Measurements from ENCODE around the gene SELENON. TPM values are rescaled to one million over a fixed set of nuclear protein-coding genes. Genes with fewer than 3 reads are reported as not detected.

Gene SELENON
- total RNA-seq, 1 donor from 2014 or later, result 45.7 TPM

- intact Hi-C loops (cut with DNase I), result no loop called here
- no peak for ATAC-seq
- DNase-seq (ENCODE audit: missing footprints), result no peak
Observed at GRCh38 chr1:25786887-25787759, 12.9 kb upstream of the SELENON start.

- no peak for DNase-seq (ENCODE audit: missing footprints)
- no peak for ATAC-seq
- intact Hi-C loops (cut with DNase I), result no loop called here
Observed at GRCh38 chr1:25787760-25788166, 12.2 kb upstream of the SELENON start.

GRCh38 chr1:25790472-25790871, 9.5 kb upstream of the SELENON start:
- DNase-seq (ENCODE audit: missing footprints), result no peak
- intact Hi-C loops (cut with DNase I), result no loop called here
- no peak for ATAC-seq

DNA sequence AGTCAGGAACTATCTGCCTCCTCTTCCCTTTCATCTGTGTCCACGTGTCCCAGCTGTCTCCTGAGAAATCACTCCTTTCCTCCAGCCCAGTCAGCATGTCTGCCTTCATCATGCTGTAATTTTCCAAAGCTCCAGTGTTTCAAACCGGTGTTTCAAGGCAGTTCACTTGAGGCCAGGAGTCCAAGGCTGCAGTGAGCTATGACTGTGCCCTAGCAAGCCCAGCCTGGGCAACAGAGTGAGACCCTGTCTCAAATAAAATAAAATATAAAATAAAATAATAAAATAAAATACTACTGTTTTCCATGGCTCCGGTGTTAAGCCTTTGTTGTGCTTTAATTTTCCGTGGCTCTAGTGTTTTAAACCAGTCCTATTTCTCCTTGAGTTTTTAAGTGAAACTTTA, 7.9 kb upstream of the SELENON start:
- ATAC-seq (no peak), DNase-seq (ENCODE audit: missing footprints) (no peak)
- intact Hi-C loops (cut with DNase I), result no loop called here

DNA sequence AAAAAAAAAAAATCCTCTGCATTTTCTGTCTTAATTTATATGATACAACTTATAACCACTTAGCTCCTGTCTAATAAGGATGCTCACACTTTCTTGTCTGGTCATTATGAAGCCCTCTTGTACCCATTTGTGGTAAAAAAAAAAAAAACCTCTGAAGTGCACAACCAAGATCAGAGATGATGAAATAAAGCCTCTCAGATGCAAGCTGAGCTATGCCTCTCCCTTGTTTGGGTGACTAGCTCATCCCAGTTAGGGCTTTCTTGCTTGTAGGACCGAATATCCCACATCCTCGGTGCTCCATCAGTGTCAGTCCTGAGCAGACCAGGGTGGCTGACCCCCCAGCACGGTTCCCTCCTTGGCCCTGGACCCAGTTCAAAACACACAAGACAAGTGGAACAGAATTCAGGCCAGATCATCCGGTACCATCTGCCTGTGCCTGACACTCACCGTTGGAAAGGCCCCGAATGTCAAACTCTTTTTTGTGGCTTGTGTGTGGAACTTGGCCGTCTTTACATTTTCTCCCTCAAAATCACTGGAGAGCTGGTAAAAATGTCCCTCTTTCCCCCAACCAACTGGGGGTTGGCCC, 6.3 kb upstream of the SELENON start:
- DNase-seq (ENCODE audit: missing footprints) (no peak), ATAC-seq (no peak)
- intact Hi-C loops (cut with DNase I), result no loop called here

GRCh38 chr1:25794325-25794724, 5.7 kb upstream of the SELENON start:
- intact Hi-C loops (cut with DNase I), result no loop called here
- ATAC-seq (no peak), DNase-seq (ENCODE audit: missing footprints) (no peak)

DNA sequence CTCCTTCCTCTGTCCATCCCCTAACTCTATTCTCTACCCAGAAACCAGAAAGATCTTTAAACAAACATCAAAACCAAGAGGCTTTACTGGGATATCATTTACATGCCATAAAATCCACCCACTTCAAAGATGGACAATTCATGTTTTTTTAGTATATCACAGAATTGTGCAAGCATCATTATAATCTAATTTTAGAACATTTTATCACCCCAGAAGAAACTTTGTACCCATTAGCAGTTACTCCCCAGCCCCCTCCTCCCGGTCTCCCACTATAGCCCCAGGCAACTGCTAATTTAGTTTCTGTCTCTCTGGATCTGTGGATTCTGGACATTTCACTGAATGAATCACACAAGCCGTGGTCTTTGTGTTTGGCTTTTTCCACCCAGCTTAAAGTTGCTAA, 4.8 kb upstream of the SELENON start:
- ATAC-seq (no peak), DNase-seq (ENCODE audit: missing footprints) (no peak)
- intact Hi-C loops (cut with DNase I), result loop anchor here (5.0 kb wide), 2 partner anchors 98 to 253 kb away; partner anchors contain the start of gene LDLRAP1

- DNase-seq (ENCODE audit: missing footprints), result no peak
- intact Hi-C loops (cut with DNase I), result loop anchor here (1.0 to 5.0 kb wide), 4 partner anchors 51 to 254 kb away; partner anchors contain the start of gene LDLRAP1
- ATAC-seq, result no peak
Observed at GRCh38 chr1:25795946-25796810, 3.8 kb upstream of the SELENON start.

DNA sequence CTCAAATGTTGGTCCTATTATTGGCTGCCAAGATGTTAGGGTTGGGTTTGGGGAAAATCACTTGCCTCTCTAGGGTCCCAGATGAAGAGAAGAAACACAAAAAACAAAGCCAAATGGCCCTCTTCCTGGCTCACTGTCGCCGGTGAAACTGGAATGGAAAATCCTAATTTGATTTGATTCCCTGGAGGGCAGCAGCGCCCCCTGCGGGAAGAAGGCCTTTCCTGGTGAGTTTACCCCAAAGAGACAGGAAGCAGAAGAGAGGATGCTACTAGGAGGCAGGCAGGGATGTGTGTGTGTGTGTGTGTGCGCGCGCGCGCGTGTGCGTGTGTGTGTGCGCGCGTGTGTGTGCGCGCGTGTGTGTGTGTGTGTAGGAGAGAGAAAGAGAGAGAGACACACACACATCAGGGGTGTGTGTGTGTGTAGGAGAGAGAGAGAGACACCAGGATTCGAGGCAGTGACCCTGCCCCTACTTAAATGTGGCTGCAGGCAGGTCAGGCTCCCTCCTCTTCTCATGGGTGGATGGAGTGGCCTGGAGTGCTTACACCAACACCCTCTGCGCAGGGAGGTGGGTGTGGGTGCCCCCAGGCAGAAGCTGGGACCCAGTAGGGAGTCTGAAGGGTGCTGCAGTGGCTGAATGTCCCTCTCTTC, 3.1 kb upstream of the SELENON start:
- ATAC-seq (peak; percentile 23), DNase-seq (ENCODE audit: missing footprints) (peak; percentile 86)
- intact Hi-C loops (cut with DNase I), result loop anchor here (1.0 to 5.0 kb wide), 4 partner anchors 52 to 255 kb away; partner anchors contain the start of gene LDLRAP1

- DNase-seq (ENCODE audit: missing footprints), result no peak
- ATAC-seq, result peak; percentile 24
- intact Hi-C loops (cut with DNase I), result loop anchor here (2.0 to 5.0 kb wide), 3 partner anchors 53 to 256 kb away; partner anchors contain the start of gene LDLRAP1
Observed at GRCh38 chr1:25797939-25798338, 2.1 kb upstream of the SELENON start.

DNA sequence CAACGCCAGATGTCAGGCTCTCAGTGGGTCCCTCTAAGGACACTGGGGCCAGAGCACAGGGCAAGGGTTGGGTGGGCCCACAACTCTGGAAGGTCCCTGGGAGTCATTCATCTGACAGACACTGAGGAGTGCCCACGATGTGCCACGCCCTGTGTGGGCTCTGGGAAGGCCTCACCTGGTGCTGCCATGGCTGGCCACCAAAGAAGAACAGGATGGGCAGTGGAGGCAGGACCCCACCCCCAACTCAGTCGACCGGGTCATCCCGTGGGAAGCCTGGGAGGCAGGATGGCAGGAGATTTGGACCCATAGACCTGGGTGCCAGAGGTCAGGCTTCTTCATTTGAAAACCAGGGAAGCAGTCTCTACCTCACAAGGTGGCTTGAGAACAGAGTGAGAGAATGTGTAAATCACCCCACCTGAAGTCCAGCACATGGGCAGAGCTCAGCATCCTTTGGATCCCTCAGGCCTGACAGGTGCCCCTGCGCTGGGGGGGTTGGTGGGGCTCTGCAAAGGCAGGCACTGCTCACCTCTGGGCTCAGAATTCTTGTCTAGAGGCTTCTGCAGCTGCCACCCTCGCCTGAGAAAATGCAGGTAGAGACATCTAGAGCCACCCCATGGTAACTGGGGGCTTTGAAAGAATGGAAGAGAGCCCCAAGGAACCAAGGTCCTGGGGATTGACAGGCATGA, 1.2 kb upstream of the SELENON start:
- DNase-seq (ENCODE audit: missing footprints), result no peak
- no peak for ATAC-seq
- intact Hi-C loops (cut with DNase I), result loop anchor here (5.0 kb wide), 2 partner anchors 102 to 257 kb away; partner anchors contain the start of gene LDLRAP1

DNA sequence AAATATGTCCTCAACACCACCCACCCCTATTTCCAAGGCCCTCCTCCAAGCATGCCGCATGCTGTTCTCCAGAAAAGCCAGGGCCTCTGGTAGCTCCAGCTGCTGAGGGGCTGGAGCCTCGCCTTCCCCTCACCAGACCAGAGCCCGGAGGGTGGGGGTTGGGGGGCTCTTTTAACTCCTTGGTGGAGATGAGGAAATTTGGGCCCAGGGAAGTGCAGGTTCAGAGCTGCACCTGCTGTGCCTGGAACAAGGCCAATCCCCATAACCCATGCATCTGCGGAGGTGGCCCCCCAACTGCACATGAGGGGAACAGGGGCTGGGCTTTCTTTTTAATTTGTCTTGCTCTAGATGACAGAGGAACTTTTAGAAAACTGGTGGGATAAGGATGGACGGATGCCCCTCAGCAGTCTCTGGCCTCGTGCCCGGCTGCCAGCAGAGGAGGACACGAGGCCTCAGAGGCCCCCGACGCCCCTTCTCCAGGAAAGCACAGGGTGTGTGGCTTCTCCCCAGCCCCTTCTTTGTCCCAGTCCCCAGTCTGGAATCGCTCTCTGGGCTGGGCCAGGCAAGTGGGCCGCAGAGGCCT, 550 bp upstream of the SELENON start:
- DNase-seq (ENCODE audit: missing footprints) (no peak), ATAC-seq (peak; percentile 1)
- intact Hi-C loops (cut with DNase I), result loop anchor here (5.0 kb wide), 2 partner anchors 102 to 257 kb away; partner anchors contain the start of gene LDLRAP1

- intact Hi-C loops (cut with DNase I), result no loop called here
- no peak for DNase-seq (ENCODE audit: missing footprints)
- ATAC-seq, result no peak
Observed at GRCh38 chr1:25800703-25801377, 847 bp downstream of the SELENON start.

- intact Hi-C loops (cut with DNase I), result no loop called here
- DNase-seq (ENCODE audit: missing footprints) (no peak), ATAC-seq (no peak)
Observed at GRCh38 chr1:25802915-25803314, 2.9 kb downstream of the SELENON start.

DNA sequence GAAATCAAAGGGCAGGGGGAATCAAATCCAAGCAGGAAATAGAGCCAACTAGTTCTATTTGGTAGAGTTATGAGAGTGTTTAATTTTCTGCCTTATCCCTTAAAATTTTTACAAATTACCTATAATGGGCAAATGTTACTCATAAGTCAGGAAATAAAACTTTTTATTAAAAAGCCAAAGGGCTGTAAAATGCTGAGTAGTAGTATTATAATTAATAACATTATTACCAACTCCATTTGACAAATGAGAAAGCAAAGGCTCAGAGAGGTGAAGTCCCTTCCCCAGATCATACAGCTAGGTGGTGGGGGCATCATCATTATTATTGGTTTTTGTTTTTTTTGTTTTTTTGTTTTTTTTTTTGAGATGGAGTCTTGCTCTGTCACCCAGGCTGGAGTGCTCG, 3.4 kb downstream of the SELENON start:
- intact Hi-C loops (cut with DNase I), result no loop called here
- DNase-seq (ENCODE audit: missing footprints), result no peak
- ATAC-seq, result no peak

DNA sequence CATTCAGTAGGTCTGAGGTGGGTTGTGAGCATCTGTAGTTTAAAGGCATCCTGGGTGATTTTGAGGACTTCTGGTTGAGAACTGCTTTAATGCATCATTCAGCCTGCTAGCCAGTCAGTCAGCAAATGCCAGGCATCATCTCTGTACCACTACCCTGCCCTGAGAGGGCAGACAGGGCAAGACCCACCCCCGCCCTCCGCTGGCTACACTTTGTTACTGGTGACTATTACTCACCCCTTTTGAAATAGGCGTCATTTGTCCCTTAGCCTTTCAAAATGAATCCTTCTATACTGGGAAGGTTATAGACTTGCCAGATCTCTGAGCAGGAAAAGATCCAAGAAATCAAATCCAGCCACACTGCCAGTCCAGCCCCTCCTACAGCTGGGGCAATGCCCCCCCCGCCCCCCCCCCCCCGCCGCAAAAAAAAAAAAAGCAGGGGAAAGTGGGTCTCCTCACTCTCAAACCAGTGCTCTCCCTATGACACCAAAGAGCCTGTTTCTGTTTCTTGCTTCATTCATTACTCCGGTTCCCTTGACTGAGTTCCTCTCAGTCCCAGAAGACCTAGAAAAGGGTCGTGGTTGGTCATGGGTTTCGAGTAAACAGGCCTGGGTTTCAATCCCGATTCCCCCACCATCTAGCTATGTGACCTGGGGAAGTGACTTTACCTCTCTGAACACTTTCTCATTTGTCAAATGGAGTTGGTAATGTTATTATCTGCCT, 4.4 kb downstream of the SELENON start:
- ATAC-seq (no peak), DNase-seq (ENCODE audit: missing footprints) (no peak)
- intact Hi-C loops (cut with DNase I), result no loop called here

Data from Right ventricle myocardium inferior (tissue), 1 donor.